Measurements from ENCODE around the gene RHOB. TPM values are rescaled to one million over a fixed set of nuclear protein-coding genes. Genes with fewer than 3 reads are reported as not detected.
A peak's percentile ranks its signal among the peaks of the same experiment; 100 is the strongest.

The RHOB gene
- total RNA-seq, 4 donors from 2014 or later, result 242 to 1,280 (median 486) TPM

DNA sequence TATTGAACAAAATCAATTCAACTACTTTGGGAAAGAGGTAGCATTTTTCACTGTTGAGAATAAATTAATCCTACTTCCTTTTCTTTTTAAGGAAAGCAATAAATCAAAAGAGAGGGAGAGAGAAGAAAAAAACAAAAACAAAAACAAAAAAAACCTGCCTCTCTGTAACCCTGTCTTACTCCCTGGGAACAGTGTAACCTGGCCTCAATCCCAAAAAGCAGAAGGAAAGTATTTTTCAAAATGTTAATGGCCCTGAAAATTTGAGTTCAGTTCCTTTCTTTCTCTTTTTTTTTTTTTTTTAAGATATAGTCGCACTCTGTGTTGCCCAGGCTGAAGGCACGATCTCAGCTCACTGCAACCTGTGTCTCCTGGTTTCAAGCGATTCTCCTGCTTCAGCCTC lies 35.9 kb downstream of the RHOB start:
- intact Hi-C loops (cut with DNase I; ENCODE audit: low total_unique reads), result no loop called here
- H3K4me1 ChIP-seq, result peaks cover 0 to 10% of the 10 kb centered on the region in 2 donors
- H3K9me3 ChIP-seq, result no peaks in the 10 kb centered on the region
- H3K4me3 ChIP-seq, result no peak overlapping the region
- no peaks in the 10 kb centered on the region for H3K27me3 ChIP-seq
- H3K27ac ChIP-seq, result peak overlapping the region; percentile 67 to 82
- no peaks in the 10 kb centered on the region for H3K36me3 ChIP-seq
- TF ChIP-seq POLR2A (IDR thresholded peaks at IDR 0.05), result no peak
- TF ChIP-seq, protein P1, sequence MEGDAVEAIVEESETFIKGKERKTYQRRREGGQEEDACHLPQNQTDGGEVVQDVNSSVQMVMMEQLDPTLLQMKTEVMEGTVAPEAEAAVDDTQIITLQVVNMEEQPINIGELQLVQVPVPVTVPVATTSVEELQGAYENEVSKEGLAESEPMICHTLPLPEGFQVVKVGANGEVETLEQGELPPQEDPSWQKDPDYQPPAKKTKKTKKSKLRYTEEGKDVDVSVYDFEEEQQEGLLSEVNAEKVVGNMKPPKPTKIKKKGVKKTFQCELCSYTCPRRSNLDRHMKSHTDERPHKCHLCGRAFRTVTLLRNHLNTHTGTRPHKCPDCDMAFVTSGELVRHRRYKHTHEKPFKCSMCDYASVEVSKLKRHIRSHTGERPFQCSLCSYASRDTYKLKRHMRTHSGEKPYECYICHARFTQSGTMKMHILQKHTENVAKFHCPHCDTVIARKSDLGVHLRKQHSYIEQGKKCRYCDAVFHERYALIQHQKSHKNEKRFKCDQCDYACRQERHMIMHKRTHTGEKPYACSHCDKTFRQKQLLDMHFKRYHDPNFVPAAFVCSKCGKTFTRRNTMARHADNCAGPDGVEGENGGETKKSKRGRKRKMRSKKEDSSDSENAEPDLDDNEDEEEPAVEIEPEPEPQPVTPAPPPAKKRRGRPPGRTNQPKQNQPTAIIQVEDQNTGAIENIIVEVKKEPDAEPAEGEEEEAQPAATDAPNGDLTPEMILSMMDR (IDR thresholded peaks at IDR 0.05), result no peak
- no peak for DNase-seq

DNA sequence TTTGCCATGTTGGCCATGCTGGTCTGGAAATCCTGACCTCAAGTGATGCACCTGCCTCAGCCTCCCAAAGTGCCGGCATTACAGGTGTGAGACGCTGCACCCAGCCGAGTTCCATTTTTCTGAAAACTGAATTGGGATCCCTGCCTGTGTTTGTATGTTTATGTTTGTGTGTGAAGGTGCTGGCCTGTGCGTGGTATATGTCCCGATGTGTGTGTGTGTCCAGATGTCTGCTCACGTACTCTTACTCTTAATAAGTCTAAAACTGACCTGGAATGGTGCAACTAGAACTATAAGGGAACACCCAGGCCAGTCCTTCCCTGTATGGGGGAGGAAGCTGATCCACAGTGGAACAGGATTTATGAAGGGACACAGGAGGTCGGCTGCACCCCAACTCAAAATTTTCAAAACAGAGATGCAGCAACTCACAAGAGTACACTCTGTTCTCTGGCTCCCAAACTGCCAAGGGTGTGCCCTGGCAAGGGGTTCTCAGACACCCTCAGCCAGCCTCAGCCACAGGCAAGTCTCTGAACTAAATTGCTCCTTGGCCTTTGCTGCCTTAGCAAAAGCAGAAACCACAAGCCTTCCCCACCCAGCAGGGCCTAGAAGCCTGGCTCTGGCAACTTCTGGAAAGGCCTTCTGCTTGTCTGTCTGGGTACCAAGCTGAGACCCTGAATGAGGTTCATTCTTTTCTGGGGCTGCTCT lies 36.5 kb downstream of the RHOB start:
- Histone ChIP-seq H3K4me3 (no peak overlapping the region), H3K4me1 (peaks cover 0 to 10% of the 10 kb centered on the region in 2 donors), H3K9me3 (no peaks in the 10 kb centered on the region), H3K27ac (peak overlapping the region; percentile 67 to 82), H3K27me3 (no peaks in the 10 kb centered on the region), H3K36me3 (no peaks in the 10 kb centered on the region)
- intact Hi-C loops (cut with DNase I; ENCODE audit: low total_unique reads), result no loop called here
- peak; percentile 81 to 85 for DNase-seq
- TF ChIP-seq, protein P1 (IDR thresholded peaks at IDR 0.05), result no peak
- no peak for TF ChIP-seq POLR2A (IDR thresholded peaks at IDR 0.05)

DNA sequence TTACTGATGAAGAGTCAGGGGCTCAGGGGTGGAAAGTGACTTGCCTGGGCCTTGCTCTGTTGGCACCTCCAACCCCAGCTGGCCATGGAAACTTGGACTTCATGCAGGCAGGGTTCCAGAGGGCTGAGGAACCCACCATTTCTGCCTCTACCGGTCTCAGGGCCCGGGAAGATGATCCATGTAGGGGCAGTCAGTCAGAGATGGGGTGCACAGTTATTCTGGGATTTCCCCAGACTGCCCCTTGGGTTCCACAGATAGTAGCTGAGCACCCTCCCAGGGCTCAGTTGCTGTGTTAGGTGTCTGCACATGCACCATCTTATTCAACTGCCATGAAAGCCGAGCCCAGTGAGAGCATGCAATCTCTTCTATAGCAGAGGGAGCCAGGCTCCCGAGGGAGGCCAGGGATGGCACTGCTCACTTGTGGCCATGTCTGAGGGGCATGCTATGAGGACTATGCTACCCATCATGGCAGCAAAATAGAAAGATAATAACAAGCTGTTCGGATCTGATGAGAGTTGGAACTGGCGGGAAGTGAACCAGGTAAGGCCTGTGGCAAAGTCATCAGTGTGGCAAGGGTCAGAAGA lies 37.3 kb downstream of the RHOB start:
- H3K4me1 ChIP-seq, result peaks cover 0 to 10% of the 10 kb centered on the region in 2 donors
- intact Hi-C loops (cut with DNase I; ENCODE audit: low total_unique reads), result no loop called here
- H3K9me3 ChIP-seq, result no peaks in the 10 kb centered on the region
- no peak overlapping the region for H3K4me3 ChIP-seq
- TF ChIP-seq POLR2A (IDR thresholded peaks at IDR 0.05), result no peak
- TF ChIP-seq, protein P1 (IDR thresholded peaks at IDR 0.05), result no peak
- H3K27me3 ChIP-seq, result no peaks in the 10 kb centered on the region
- peak in 1 of 2 donors; percentile 15 for DNase-seq
- no peaks in the 10 kb centered on the region for H3K36me3 ChIP-seq
- peak overlapping the region; percentile 67 to 82 for H3K27ac ChIP-seq

DNA sequence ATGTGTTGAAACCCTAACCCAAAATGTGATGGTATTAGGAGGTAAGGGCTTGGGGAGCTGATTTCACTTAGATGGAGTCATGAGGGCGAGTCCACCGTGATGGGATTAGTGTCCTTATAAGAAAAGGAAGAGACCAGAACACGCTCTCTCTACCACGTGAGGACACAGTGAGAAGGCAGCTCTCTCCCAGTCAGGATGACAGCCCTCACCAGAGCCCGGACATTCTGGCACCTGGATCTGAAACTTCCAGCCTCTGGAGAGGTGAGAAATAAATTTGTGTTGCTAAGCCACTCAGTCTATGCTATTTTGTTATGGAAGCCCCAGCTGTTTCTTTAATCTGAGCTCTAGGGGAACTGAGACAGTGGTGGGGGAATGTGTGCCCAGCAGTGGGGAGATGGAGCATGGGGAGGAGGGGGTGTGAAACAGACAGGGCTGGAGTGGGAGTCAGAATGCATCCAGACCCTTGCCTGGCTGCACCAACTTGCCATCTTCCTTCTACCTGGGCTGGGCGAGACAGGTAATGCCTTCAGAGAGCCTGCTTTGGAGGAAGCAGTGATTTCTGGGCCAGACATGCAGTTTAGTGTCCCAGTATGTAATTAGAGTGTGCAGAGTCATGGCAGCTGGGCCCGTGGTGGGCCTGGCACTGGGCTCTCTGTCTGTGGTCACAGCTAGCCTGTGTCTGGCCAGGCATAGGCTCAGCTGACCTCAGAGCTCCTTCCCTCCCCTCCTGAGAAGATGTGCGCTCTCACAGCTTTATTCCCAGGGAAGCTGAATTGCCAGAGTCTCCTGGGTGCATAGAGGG lies 38.1 kb downstream of the RHOB start:
- Histone ChIP-seq H3K9me3 (no peaks in the 10 kb centered on the region), H3K4me1 (peaks cover 0 to 10% of the 10 kb centered on the region in 2 donors), H3K27ac (peak overlapping the region in 1 of 2 donors; percentile 82), H3K27me3 (no peaks in the 10 kb centered on the region), H3K4me3 (no peak overlapping the region), H3K36me3 (no peaks in the 10 kb centered on the region)
- no peak for TF ChIP-seq POLR2A (IDR thresholded peaks at IDR 0.05)
- TF ChIP-seq, protein P1 (IDR thresholded peaks at IDR 0.05), result no peak
- intact Hi-C loops (cut with DNase I; ENCODE audit: low total_unique reads), result no loop called here
- DNase-seq, result peak; percentile 13

All from uterus (tissue), 4 donors.